T-cell (primary cell): ENCODE data around the gene BNC2. TPM values are rescaled to one million over a fixed set of nuclear protein-coding genes. Genes with fewer than 3 reads are reported as not detected.
"Not testable (repeated sequence)": the region's sequence is repeated elsewhere in the genome, so short reads cannot be mapped to it uniquely, and the experiment has no call there.

Experiments
- ATAC-seq, 4 experiments: fragments of 200-7000 bp in 3 of 4; fragments of 150-1000 bp in 1 of 4; cut with Tn5 transposase; replicated peaks in 1 of 4; 1 replicate in 3 of 4; 2 replicates in 1 of 4; pipeline ENCODE4 v1.10.0; 2021; ENCODE audit warnings: moderate library complexity in 3 of 4, mild to moderate bottlenecking in 2 of 4, moderate number of reproducible peaks in 1 of 4
- CTCF ChIA-PET, 2 donors: fragments of 300-600 bp; sonication (Branson Sonifier 250); formaldehyde crosslinking; loops; one replicate each; lab custom pipeline; 2022; ENCODE audit warnings: antibody characterized with exemption in 2 of 2; lab: Charles Lee
- POLR2A ChIA-PET, 2 donors: fragments of 300-600 bp; sonication (Branson Sonifier 250); formaldehyde crosslinking; loops; one replicate each; lab custom pipeline; 2022; ENCODE audit warnings: antibody characterized with exemption in 2 of 2; lab: Charles Lee
- DNase-seq, 35 experiments: peaks; one replicate each; pipeline versions ENCODE4 v3.0.0 to v3.0.0-alpha.2; 2013 to 2023
- H3K27ac ChIP-seq: one replicate; pipeline ENCODE4 v1.5.1; 2013; ENCODE audit warnings: low read length
- H3K27me3 ChIP-seq, 2 experiments: replicated peaks in 1 of 2; 1 replicate in 1 of 2; 2 replicates in 1 of 2; pipeline versions ENCODE4 v1.6.1 to v1.7.0; 2013; ENCODE audit warnings: low read length in 1 of 2, mixed read lengths in 1 of 2; ENCODE audit not compliant: control insufficient read depth in 2 of 2, insufficient read depth in 2 of 2; ENCODE audit errors: extremely low read depth in 1 of 2
- H3K36me3 ChIP-seq, 2 donors: 1 replicate in 1 of 2; 2 replicates in 1 of 2; pipeline versions ENCODE4 v1.6.1 to v1.7.0; 2013; ENCODE audit warnings: low read length in 1 of 2; ENCODE audit not compliant: control insufficient read depth in 2 of 2, insufficient read depth in 1 of 2; ENCODE audit errors: extremely low read depth in 1 of 2
- H3K4me1 ChIP-seq, 2 experiments: 1 replicate in 1 of 2; 2 replicates in 1 of 2; pipeline versions ENCODE4 v1.6.1 to v1.7.0; 2013; ENCODE audit warnings: low read length in 2 of 2, mixed read lengths in 1 of 2; ENCODE audit not compliant: insufficient read depth in 2 of 2, control insufficient read depth in 1 of 2; ENCODE audit errors: extremely low read depth in 1 of 2
- H3K4me3 ChIP-seq, 2 donors: 1 replicate in 1 of 2; 2 replicates in 1 of 2; pipeline versions ENCODE4 v1.5.1 to v1.7.0; 2013; ENCODE audit warnings: mild to moderate bottlenecking in 2 of 2, low read length in 1 of 2, moderate library complexity in 1 of 2; ENCODE audit not compliant: control insufficient read depth in 1 of 2; ENCODE audit errors: extremely low read depth in 1 of 2
- H3K9me3 ChIP-seq: 2 replicates; pipeline ENCODE4 v1.7.0; 2013
- H3K27ac Mint-ChIP-seq, 2 donors: one replicate each; pipeline ENCODE4 v1.8.0; 2020 to 2021; ENCODE audit warnings: mild to moderate bottlenecking in 2 of 2, mixed read lengths in 2 of 2
- H3K27me3 Mint-ChIP-seq, 2 donors: one replicate each; pipeline ENCODE4 v1.8.0; 2021 to 2022; ENCODE audit warnings: mixed read lengths in 2 of 2
- H3K36me3 Mint-ChIP-seq: one replicate; pipeline ENCODE4 v1.8.0; 2021; ENCODE audit warnings: mixed read lengths
- H3K4me1 Mint-ChIP-seq, 3 donors: one replicate each; pipeline ENCODE4 v1.8.0; 2020 to 2022; ENCODE audit warnings: mixed read lengths in 3 of 3, mild to moderate bottlenecking in 1 of 3
- H3K4me3 Mint-ChIP-seq, 3 donors: one replicate each; pipeline ENCODE4 v1.8.0; 2020 to 2022; ENCODE audit warnings: mild to moderate bottlenecking in 3 of 3, mixed read lengths in 3 of 3, moderate library complexity in 3 of 3
- H3K9me3 Mint-ChIP-seq, 3 donors: one replicate each; pipeline ENCODE4 v1.8.0; 2020 to 2022; ENCODE audit warnings: mixed read lengths in 3 of 3
- WGBS: methylation state at CpG from one replicate; pipeline ENCODE4 v1.1.5; 2013; ENCODE audit warnings: missing lambda C conversion rate; ENCODE audit not compliant: insufficient coverage; 5-methylcytosine and 5-hydroxymethylcytosine counted together
- total RNA-seq, 35 experiments: library from RNA in 6 of 35; stranded (reverse) in 6 of 35; fragments of 120-200 nt in 1 of 35; gene quantifications; one replicate each; pipeline versions ENCODE4 v1.2.1 to v1.2.4 and lab custom pipeline; 2013 to 2026

The BNC2 gene
- total RNA-seq (1 to 10 TPM in 1 of 5 donors, under 1 TPM in 4; 0.03 to 2.1 (median 0.57) TPM), total RNA-seq (lab: John Stamatoyannopoulos, UW) (0 to 0.73 (median 0.17) reads per million in 29 experiments)
- 0.68 TPM for total RNA-seq (2013)

- DNase-seq (no peak), ATAC-seq (no peak)
- Mint-ChIP-seq H3K4me3 (peak within 1 kb of the TSS in 1 of 3 donors; percentile 70), H3K9me3 (no peaks in the 10 kb centered on the region), H3K4me1 (peaks cover 0 to 9% (median 4%) of the 10 kb centered on the region in 3 donors), H3K27ac (no peak within 1 kb of the TSS), H3K27me3 (peaks cover 28 to 29% of the 10 kb centered on the region in 2 donors), H3K36me3 (no peaks in the 10 kb centered on the region)
- CTCF ChIA-PET, result no interaction called here
- WGBS, result 2% methylated on average over 42 of the region's 58 CpGs
- H3K36me3 ChIP-seq, result no peaks in the 10 kb centered on the region
- peaks cover 5 to 29% of the 10 kb centered on the region in 2 experiments for H3K27me3 ChIP-seq
- H3K4me1 ChIP-seq, result peaks cover 0 to 10% of the 10 kb centered on the region in 2 experiments
- no peak within 1 kb of the TSS for H3K27ac ChIP-seq
- H3K4me3 ChIP-seq, result peak within 1 kb of the TSS in 1 of 2 donors; percentile 72
- H3K9me3 ChIP-seq, result no peaks in the 10 kb centered on the region
- POLR2A ChIA-PET, result no interaction called here
These were observed at the start of gene BNC2 for GRCh38 chr9:16870596-16871335. Gene BNC2, minus strand, starts transcription at chr9:16870670. Its CDS starts 22 bp downstream, at chr9:16870648.

DNA sequence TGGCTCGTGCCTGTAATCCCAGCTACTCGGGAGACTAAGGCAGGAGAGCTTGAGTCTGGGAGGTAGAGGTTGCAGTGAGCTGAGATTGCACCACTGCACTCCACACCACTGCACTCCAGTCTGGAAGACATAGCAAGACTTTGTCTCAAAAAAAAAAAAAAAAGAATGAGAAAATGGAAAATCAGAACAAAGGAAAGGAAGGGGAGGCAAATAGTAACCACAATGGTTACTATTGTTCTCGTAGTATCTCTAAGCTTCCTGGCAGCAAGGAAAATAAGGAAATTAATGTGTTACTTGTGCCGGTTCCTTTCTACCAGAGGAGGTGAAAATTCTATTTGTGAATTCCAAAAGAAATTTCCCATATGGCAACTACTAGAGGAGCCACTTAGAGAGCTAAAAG lies 48.5 kb upstream of the BNC2 start:
- CTCF ChIA-PET, result no interaction called here
- no peaks in the 10 kb centered on the region for H3K4me1 Mint-ChIP-seq
- no peaks in the 10 kb centered on the region for H3K9me3 ChIP-seq
- H3K4me1 ChIP-seq, result no peaks in the 10 kb centered on the region
- no peak overlapping the region for H3K4me3 Mint-ChIP-seq
- DNase-seq (no peak), ATAC-seq (no peak)
- H3K27ac Mint-ChIP-seq, result no peak overlapping the region
- H3K36me3 Mint-ChIP-seq, result no peaks in the 10 kb centered on the region
- no peaks in the 10 kb centered on the region for H3K36me3 ChIP-seq
- POLR2A ChIA-PET, result interaction anchor here in 1 of 2 donors (0.8 kb wide), 1 partner anchor 8 kb away, joined by 9 read pairs; no protein-coding TSS in a partner anchor
- no peak overlapping the region for H3K27ac ChIP-seq
- no peaks in the 10 kb centered on the region for H3K27me3 ChIP-seq
- peaks cover 15 to 21% (median 16%) of the 10 kb centered on the region in 3 donors for H3K9me3 Mint-ChIP-seq
- no peak overlapping the region for H3K4me3 ChIP-seq
- WGBS, result no CpG with 5 or more reads among the region's 4 CpGs
- H3K27me3 Mint-ChIP-seq, result no peaks in the 10 kb centered on the region

GRCh38 chr9:16915126-16915831 lies 44.8 kb upstream of the BNC2 start:
- Mint-ChIP-seq H3K27me3 (no peaks in the 10 kb centered on the region), H3K9me3 (peaks cover 11 to 14% (median 12%) of the 10 kb centered on the region in 3 donors), H3K4me1 (no peaks in the 10 kb centered on the region), H3K27ac (no peak overlapping the region), H3K4me3 (no peak overlapping the region), H3K36me3 (no peaks in the 10 kb centered on the region)
- Histone ChIP-seq H3K4me1 (no peaks in the 10 kb centered on the region), H3K4me3 (no peak overlapping the region), H3K9me3 (no peaks in the 10 kb centered on the region), H3K27me3 (no peaks in the 10 kb centered on the region), H3K27ac (no peak overlapping the region), H3K36me3 (no peaks in the 10 kb centered on the region)
- ChIA-PET POLR2A (no interaction called here), CTCF (no interaction called here)
- ATAC-seq (no peak), DNase-seq (no peak)
- WGBS, result 97% methylated on average over 4 of the region's 6 CpGs

DNA sequence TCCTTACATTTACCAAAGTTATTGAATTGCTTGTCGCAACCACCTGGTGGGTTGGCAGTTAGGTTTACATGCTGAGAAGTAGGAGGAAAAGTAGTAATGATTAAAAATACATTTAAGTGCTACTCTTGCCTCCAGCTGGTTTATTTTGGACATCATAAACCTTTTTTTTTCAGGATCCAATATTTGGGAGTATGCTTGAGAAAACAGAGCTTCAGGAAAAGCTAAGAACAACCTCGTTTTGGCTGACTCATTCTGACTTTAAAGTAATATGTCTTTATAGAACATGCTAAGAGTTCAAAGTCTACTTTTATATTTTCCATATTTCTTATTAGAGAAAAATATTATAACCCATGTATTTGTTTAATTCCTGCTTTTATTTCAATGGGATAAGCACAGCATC lies 41.7 kb upstream of the BNC2 start:
- no peaks in the 10 kb centered on the region for H3K36me3 Mint-ChIP-seq

GRCh38 chr9:16908206-16908605 lies 37.7 kb upstream of the BNC2 start:
- H3K27me3 Mint-ChIP-seq, H3K27ac ChIP-seq, H3K4me1 Mint-ChIP-seq, POLR2A ChIA-PET, ATAC-seq, H3K36me3 Mint-ChIP-seq, H3K9me3 ChIP-seq, CTCF ChIA-PET, H3K4me3 ChIP-seq, H3K4me1 ChIP-seq, H3K27ac Mint-ChIP-seq, DNase-seq, H3K36me3 ChIP-seq, H3K27me3 ChIP-seq, H3K4me3 Mint-ChIP-seq: not testable (repeated sequence)
- peaks cover 5 to 13% (median 12%) of the 10 kb centered on the region in 3 donors for H3K9me3 Mint-ChIP-seq

More for the DNA sequence above, 41.7 kb upstream of the BNC2 start:
- no peak for DNase-seq
- Mint-ChIP-seq H3K27ac (no peak overlapping the region), H3K9me3 (peaks cover 3 to 9% (median 4%) of the 10 kb centered on the region in 3 donors), H3K27me3 (no peaks in the 10 kb centered on the region), H3K4me3 (no peak overlapping the region), H3K4me1 (no peaks in the 10 kb centered on the region)
- no peak for ATAC-seq
- Histone ChIP-seq H3K4me3 (no peak overlapping the region), H3K27me3 (no peaks in the 10 kb centered on the region), H3K9me3 (no peaks in the 10 kb centered on the region), H3K4me1 (no peaks in the 10 kb centered on the region), H3K27ac (no peak overlapping the region), H3K36me3 (no peaks in the 10 kb centered on the region)
- POLR2A ChIA-PET, result no interaction called here
- CTCF ChIA-PET, result interaction anchor here in 1 of 2 donors (0.6 kb wide), 1 partner anchor 520 kb away, joined by 7 read pairs; no protein-coding TSS in a partner anchor
- WGBS, result no CpG with 5 or more reads among the region's 2 CpGs

GRCh38 chr9:16904655-16905054 lies 34.2 kb upstream of the BNC2 start:
- H3K4me3 ChIP-seq, result no peak overlapping the region
- H3K4me1 ChIP-seq, result no peaks in the 10 kb centered on the region
- Mint-ChIP-seq H3K27ac (no peak overlapping the region), H3K36me3 (no peaks in the 10 kb centered on the region), H3K9me3 (peaks cover 5 to 16% (median 12%) of the 10 kb centered on the region in 3 donors), H3K4me1 (no peaks in the 10 kb centered on the region), H3K27me3 (no peaks in the 10 kb centered on the region), H3K4me3 (no peak overlapping the region)
- no peak for DNase-seq
- no peak for ATAC-seq
- POLR2A ChIA-PET, result no interaction called here
- no peak overlapping the region for H3K27ac ChIP-seq
- CTCF ChIA-PET, result no interaction called here
- no peaks in the 10 kb centered on the region for H3K27me3 ChIP-seq
- no peaks in the 10 kb centered on the region for H3K36me3 ChIP-seq
- H3K9me3 ChIP-seq, result no peaks in the 10 kb centered on the region
- WGBS, result no CpG with 5 or more reads among the region's 4 CpGs
